ENCODE data around the gene SEC22C. TPM values are rescaled to one million over a fixed set of nuclear protein-coding genes. Genes with fewer than 3 reads are reported as not detected.

The SEC22C gene
- total RNA-seq, 1 donor from 2014 or later: 39.6 TPM

DNA sequence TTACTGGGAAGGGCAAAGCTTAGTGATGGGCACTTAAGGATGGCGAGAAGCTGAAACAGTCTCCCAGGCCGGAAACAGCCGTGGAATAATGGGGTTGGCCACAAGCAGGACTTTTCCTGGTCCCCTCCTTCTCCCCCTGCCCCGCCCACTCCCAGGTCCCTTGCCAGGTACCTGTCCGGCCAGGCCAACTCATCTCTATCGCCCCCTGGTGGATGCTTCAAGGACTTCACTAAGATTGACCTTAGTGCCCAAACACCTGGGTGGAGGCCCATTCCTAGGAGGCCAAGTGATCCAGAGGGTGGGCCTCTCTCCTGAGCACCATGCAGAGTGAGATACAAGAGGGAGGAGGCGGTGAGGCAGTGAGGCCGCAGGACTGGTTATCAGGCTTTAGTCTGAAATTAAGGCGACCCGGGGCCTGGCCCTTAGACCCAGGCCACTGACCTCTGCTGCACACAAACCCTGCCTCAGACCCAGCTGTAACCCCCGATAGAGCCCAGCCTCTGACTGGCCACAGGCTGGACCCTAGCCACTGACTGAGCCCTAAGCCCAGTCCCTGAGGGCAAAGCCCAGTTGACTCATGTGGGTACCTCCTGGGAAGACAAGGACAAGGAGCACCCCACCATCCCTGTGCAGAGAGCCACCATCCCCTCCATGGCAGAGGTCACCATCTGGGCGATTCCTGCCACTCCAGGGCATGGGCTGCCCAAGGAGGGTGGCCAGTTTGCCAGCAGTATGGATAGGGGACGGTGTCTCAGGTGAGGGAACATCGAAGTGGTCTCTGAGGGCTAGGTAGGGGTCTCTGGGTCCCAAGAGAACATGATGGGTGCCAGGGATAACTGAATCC is 41.7 kb downstream of the SEC22C start:
- Mint-ChIP-seq H3K4me3 (no peak overlapping the region), H3K9me3 (no peaks in the 10 kb centered on the region), H3K27me3 (no peaks in the 10 kb centered on the region), H3K4me1 (peaks cover 2% of the 10 kb centered on the region), H3K36me3 (ENCODE audit: low read depth) (no peaks in the 10 kb centered on the region), H3K27ac (no peak overlapping the region)
- peak; percentile 90 for DNase-seq
- intact Hi-C loops (cut with micrococcal nuclease): loop anchor here (1.0 kb wide), 1 partner anchor 39 kb away; no protein-coding TSS in a partner anchor

DNA sequence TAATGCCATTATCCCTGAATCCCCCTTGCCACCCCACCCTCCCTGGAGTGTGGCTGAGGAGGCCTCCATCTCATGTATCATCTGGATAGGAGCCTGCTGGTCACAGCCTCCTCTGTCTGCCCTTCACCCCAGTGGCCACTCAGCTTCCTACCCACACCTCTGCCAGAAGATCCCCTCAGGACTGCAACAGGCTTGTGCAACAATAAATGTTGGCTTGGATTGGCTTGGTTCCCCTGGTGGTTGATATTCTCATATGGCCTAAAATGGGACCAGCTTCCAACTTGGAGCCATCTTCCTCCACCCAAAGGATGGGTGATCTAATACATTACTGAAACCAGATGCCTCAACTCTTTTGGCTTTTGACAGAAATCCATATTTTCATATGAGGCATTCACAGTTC is 44.4 kb downstream of the SEC22C start:
- Mint-ChIP-seq H3K27me3 (no peaks in the 10 kb centered on the region), H3K9me3 (no peaks in the 10 kb centered on the region), H3K27ac (no peak overlapping the region), H3K4me3 (no peak overlapping the region), H3K36me3 (ENCODE audit: low read depth) (no peaks in the 10 kb centered on the region), H3K4me1 (peaks cover 5% of the 10 kb centered on the region)
- intact Hi-C loops (cut with micrococcal nuclease): loop anchor here (2.0 kb wide), 1 partner anchor 19 kb away; no protein-coding TSS in a partner anchor
- DNase-seq: no peak

DNA sequence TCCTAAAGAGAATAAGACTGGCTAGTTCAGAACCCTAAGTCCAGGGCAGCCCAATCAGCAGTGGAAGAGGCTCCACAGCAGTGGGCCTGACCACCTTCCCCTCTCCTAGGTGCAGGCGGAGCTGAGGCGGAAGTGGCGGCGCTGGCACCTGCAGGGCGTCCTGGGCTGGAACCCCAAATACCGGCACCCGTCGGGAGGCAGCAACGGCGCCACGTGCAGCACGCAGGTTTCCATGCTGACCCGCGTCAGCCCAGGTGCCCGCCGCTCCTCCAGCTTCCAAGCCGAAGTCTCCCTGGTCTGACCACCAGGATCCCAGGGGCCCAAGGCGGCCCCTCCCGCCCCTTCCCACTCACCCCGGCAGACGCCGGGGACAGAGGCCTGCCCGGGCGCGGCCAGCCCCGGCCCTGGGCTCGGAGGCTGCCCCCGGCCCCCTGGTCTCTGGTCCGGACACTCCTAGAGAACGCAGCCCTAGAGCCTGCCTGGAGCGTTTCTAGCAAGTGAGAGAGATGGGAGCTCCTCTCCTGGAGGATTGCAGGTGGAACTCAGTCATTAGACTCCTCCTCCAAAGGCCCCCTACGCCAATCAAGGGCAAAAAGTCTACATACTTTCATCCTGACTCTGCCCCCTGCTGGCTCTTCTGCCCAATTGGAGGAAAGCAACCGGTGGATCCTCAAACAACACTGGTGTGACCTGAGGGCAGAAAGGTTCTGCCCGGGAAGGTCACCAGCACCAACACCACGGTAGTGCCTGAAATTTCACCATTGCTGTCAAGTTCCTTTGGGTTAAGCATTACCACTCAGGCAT is 45.6 kb downstream of the SEC22C start:
- no peak overlapping the region for H3K27ac Mint-ChIP-seq
- peaks cover 5% of the 10 kb centered on the region for H3K4me1 Mint-ChIP-seq
- H3K9me3 Mint-ChIP-seq: no peaks in the 10 kb centered on the region
- DNase-seq: peak; percentile 82
- no peak overlapping the region for H3K4me3 Mint-ChIP-seq
- no peaks in the 10 kb centered on the region for H3K27me3 Mint-ChIP-seq
- H3K36me3 Mint-ChIP-seq (ENCODE audit: low read depth): no peaks in the 10 kb centered on the region
- intact Hi-C loops (cut with micrococcal nuclease): loop anchor here (2.0 kb wide), 1 partner anchor 17 kb away; no protein-coding TSS in a partner anchor

DNA sequence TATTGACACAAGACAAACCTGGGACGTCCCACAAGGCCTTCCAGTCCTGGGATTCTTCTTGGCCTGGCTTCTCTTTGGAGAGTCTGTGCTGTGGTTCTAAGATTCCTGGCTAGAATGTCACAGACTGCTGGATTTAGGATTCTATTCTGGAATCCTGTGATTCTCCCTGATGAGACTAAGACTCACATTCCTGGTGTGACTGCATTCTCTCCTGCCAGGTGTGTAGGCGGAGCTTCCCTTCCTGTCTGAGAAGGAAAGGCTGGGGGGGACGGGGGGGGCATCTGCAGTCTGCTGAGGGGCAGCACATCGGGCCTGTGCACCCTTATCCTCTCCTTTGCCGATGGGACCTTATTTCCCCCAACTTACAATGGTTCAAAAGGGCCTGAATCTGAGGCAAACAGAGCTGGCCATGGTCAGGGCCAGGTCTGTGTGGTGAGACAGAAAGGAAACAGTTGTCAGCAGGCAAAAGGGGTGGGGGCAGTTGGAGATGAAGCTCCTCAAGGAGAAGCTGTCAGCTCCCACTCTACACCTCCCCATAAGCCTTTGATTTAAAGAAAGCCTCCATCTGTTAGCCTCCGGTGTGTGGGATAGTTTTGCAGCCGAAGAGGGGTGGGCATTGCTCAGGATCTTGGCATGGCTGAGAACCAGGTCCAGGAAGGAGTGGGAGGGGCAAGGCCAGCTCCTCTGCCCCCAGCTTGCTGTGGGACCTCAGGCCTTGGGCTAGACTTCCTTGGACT is 48.4 kb downstream of the SEC22C start:
- H3K36me3 Mint-ChIP-seq (ENCODE audit: low read depth): peaks cover 7% of the 10 kb centered on the region
- no peak for DNase-seq
- H3K27me3 Mint-ChIP-seq: no peaks in the 10 kb centered on the region
- peaks cover 24% of the 10 kb centered on the region for H3K4me1 Mint-ChIP-seq
- H3K9me3 Mint-ChIP-seq: peaks cover 7% of the 10 kb centered on the region
- H3K27ac Mint-ChIP-seq: no peak overlapping the region
- no peak overlapping the region for H3K4me3 Mint-ChIP-seq
- intact Hi-C loops (cut with micrococcal nuclease): no loop called here

DNA sequence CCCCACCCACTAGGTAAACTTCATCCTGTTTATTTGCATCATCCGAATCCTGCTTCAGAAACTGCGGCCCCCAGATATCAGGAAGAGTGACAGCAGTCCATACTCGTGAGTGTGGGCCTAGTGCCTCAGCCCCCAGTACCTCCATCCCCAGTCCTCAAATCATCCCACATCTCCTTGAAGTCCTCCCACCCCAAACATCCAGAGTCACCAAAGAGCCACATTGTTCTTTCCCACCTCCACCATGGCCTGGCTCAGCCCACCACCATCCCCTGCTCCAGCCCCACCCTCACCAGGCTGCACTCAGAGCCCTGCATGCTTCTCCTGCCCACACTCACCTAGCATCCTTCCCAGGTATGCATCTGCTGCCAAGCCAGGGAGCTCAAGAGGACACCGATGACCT is 49.5 kb downstream of the SEC22C start:
- no peak for DNase-seq
- intact Hi-C loops (cut with micrococcal nuclease): no loop called here
- Mint-ChIP-seq H3K36me3 (ENCODE audit: low read depth) (peaks cover 7% of the 10 kb centered on the region), H3K27me3 (no peaks in the 10 kb centered on the region), H3K9me3 (peaks cover 7% of the 10 kb centered on the region), H3K27ac (no peak overlapping the region), H3K4me1 (peaks cover 28% of the 10 kb centered on the region), H3K4me3 (no peak overlapping the region)

DNA sequence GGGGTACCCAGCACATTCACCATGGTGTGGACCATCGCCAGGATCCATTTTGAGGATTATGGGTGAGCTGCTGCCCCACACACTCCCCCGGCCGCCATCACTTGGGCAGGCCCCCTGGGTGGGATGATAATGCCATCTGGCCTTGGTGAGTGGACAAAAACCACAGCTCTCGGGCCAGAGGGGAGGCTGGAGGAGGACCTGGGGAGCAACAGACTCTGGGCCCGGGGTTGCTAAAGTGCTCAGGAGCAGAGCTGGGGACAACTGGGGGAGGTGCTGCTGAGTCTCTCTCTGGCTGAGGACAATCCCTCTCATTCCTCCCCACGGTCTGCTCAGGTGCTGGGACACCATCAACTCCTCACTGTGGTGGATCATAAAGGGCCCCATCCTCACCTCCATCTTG is 50.3 kb downstream of the SEC22C start:
- Mint-ChIP-seq H3K36me3 (ENCODE audit: low read depth) (peaks cover 7% of the 10 kb centered on the region), H3K27ac (no peak overlapping the region), H3K4me1 (peaks cover 36% of the 10 kb centered on the region), H3K27me3 (no peaks in the 10 kb centered on the region), H3K4me3 (no peak overlapping the region), H3K9me3 (peaks cover 7% of the 10 kb centered on the region)
- intact Hi-C loops (cut with micrococcal nuclease): no loop called here
- no peak for DNase-seq

DNA sequence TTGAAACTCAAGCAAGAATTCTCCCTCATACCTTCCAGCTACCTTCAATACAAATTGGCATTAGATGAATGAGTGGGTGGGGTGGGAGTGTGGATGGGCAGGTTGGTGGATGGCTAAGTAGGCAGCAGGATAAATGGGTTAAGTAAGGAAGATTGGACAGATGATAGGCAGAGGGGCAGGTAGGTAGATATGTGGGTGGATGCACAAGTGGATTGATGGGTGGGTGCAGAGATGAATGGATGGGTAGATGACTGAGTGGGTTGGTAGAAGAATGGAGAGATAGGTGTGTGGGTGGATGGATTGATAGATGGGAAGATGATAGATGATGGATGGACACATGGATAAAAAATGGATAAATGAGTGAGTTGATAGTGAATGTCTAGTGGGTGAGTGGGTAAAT is 51.7 kb downstream of the SEC22C start:
- H3K9me3 Mint-ChIP-seq: peaks cover 7% of the 10 kb centered on the region
- peaks cover 7% of the 10 kb centered on the region for H3K36me3 Mint-ChIP-seq (ENCODE audit: low read depth)
- H3K4me3 Mint-ChIP-seq: peak overlapping the region; percentile 0
- H3K4me1 Mint-ChIP-seq: peaks cover 37% of the 10 kb centered on the region
- H3K27me3 Mint-ChIP-seq: no peaks in the 10 kb centered on the region
- no peak overlapping the region for H3K27ac Mint-ChIP-seq
- intact Hi-C loops (cut with micrococcal nuclease): no loop called here
- no peak for DNase-seq

DNA sequence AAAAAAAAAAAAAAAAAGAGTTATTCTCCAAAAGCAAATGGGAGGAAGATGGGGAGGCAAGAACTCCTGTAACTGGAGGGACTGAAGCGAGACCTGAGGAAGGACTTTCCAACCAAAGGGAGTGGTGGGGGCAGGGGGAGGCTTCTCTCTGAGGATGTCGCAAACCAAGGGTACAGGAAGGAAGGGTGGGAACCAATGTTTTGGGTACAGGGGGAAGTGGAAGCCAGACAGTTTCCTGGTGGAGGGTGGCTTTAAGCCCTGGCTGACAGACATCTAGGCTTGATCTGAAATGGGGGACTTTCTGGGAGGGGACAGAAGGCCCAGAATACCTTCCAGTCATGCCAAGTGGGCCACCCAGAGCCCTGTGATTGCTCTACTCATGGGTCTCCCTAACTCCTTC is 52.3 kb downstream of the SEC22C start:
- Mint-ChIP-seq H3K36me3 (ENCODE audit: low read depth) (peaks cover 7% of the 10 kb centered on the region), H3K4me3 (peak overlapping the region; percentile 20), H3K9me3 (peaks cover 7% of the 10 kb centered on the region), H3K27me3 (no peaks in the 10 kb centered on the region), H3K27ac (peak overlapping the region; percentile 5), H3K4me1 (peaks cover 37% of the 10 kb centered on the region)
- intact Hi-C loops (cut with micrococcal nuclease): no loop called here
- peak; percentile 65 for DNase-seq

DNA sequence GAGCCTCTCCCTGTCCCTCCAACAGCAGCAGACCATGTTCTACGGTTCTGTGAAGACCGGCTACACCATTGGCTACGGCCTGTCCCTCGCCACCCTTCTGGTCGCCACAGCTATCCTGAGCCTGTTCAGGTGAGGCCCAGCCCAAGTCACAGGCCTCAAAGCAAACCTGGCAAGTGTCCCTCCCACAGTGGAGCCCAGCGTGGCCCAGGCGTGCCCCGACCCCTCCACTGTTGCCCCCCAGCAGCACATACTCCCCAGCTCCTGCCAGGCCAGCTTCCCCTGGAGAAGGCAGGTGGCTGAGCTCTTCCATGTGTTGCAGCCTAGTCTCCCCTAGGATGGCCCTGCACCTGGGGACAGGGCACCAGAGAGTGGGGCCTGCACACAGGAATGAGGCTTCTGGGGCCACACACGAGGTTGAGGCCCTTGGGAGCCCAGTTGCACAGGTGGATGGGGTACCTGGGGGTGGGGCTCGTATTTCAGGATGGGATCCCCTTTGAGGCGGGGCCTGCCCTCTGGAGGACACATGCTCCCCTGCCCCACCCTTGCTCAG is 54.3 kb downstream of the SEC22C start:
- H3K36me3 Mint-ChIP-seq (ENCODE audit: low read depth): peaks cover 7% of the 10 kb centered on the region
- H3K27me3 Mint-ChIP-seq: no peaks in the 10 kb centered on the region
- peak overlapping the region; percentile 76 for H3K27ac Mint-ChIP-seq
- DNase-seq: no peak
- peaks cover 7% of the 10 kb centered on the region for H3K9me3 Mint-ChIP-seq
- peaks cover 35% of the 10 kb centered on the region for H3K4me1 Mint-ChIP-seq
- intact Hi-C loops (cut with micrococcal nuclease): no loop called here
- no peak overlapping the region for H3K4me3 Mint-ChIP-seq

DNA sequence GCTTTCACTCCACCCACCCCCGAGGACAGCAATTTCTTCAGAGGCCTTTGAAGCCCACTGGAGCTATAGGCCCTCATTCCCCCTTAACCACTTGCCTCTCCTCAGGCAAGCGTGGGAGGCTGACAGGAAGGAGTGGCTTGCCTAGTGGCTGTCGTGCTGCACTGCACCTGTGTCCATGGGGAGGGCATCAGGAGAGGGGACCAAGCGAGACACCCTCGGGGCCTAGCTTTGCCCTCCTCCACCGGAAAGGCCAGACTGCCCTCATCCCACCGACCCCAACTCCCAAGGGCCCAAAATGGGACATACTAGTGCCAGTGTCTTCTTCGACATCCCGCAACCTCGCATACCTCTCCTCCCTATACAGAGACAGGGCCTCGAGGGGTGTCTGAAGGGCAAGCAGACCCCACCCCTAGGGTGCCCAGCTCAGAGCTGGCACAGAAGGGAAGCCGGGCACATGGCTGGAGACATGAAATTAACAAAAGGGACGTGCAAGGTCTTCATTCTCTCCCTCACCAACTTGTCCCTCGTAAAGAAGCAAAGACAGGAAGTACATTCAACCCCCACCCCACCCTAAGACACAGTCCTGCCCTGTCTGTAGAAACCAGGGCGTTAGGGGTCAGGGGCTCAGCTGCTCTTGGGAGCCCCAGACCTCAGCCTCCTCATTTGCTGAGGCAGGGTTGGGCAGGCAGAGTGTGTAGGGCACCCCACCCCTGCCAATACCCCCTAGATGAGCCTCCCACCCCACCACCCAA is 55.0 kb downstream of the SEC22C start:
- Mint-ChIP-seq H3K4me1 (peaks cover 35% of the 10 kb centered on the region), H3K9me3 (peaks cover 7% of the 10 kb centered on the region), H3K36me3 (ENCODE audit: low read depth) (peaks cover 7% of the 10 kb centered on the region), H3K4me3 (peak overlapping the region; percentile 63), H3K27ac (peak overlapping the region; percentile 76), H3K27me3 (no peaks in the 10 kb centered on the region)
- DNase-seq: peak; percentile 81
- intact Hi-C loops (cut with micrococcal nuclease): no loop called here

DNA sequence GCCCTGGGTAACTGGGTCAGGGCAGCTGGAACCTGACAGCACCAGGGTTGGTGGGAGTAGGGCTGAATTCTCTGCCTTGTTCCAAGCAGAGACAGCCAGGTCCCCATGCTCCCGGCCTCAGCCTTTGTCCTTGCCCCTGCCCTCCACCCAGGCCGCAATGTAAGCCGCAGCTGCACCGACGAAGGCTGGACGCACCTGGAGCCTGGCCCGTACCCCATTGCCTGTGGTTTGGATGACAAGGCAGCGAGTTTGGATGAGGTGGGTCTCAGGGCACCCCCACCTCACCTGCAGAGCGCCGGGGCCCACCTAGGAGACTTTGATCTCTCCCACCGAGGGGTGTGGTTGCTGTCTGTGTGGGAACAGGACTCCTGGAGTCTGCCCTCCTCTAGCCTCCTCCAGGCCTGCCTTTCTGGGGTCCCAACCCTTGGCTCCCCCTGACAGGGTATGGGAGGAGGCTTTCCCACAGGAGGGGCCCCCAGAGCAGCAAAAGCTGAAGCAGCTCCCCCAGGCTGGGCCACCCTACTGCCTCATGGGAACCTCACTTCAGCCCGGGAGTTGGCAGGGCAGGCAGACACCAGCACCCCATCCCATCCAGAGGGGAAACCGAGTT is 55.9 kb downstream of the SEC22C start:
- Mint-ChIP-seq H3K27me3 (no peaks in the 10 kb centered on the region), H3K36me3 (ENCODE audit: low read depth) (peaks cover 7% of the 10 kb centered on the region), H3K4me3 (no peak overlapping the region), H3K4me1 (peaks cover 35% of the 10 kb centered on the region), H3K9me3 (peaks cover 7% of the 10 kb centered on the region), H3K27ac (no peak overlapping the region)
- intact Hi-C loops (cut with micrococcal nuclease): no loop called here
- no peak for DNase-seq

DNA sequence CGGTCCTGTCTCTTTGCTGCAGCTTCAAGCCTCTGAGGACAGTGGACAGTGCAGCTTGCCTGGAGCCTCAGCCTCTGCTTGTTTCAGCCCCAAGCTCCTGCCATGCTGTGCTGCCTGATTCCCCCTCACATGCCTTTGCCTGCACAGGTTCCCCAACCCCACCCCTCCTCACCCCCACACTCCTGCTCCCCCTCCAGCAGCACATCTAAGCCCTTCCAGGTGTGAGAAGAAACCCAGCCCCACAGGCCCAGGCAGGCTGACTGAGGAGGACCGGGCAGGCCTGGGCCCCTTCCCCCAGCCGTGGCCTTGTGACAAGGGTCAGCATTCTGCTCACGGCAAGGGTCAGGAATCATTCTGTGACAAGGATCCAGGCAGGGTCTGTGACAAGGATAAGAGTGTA is 56.6 kb downstream of the SEC22C start:
- DNase-seq: no peak
- H3K36me3 Mint-ChIP-seq (ENCODE audit: low read depth): peaks cover 5% of the 10 kb centered on the region
- H3K27me3 Mint-ChIP-seq: no peaks in the 10 kb centered on the region
- H3K27ac Mint-ChIP-seq: no peak overlapping the region
- H3K4me1 Mint-ChIP-seq: peaks cover 37% of the 10 kb centered on the region
- H3K4me3 Mint-ChIP-seq: no peak overlapping the region
- intact Hi-C loops (cut with micrococcal nuclease): no loop called here
- H3K9me3 Mint-ChIP-seq: peaks cover 4% of the 10 kb centered on the region

DNA sequence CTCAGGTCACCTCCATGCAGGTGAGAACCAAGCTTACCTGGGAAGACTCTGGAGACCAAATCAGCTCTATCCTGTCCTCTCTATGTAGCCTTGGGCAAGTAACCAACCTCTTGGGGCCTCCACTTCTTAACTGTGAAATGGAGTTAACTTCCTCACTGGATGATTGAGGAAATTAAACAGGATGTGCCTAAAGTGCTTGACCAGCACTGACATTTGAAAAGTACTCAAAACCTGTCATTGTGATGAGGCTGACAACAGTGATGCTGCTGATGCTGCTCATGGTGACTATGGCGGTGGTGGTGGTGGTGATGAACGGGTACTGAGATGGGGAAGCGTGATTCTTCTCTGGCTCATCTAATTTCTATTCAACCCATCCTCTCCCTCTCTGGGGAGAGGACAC is 57.0 kb downstream of the SEC22C start:
- H3K27ac Mint-ChIP-seq: no peak overlapping the region
- H3K4me3 Mint-ChIP-seq: no peak overlapping the region
- intact Hi-C loops (cut with micrococcal nuclease): no loop called here
- H3K27me3 Mint-ChIP-seq: no peaks in the 10 kb centered on the region
- peaks cover under 1% of the 10 kb centered on the region for H3K36me3 Mint-ChIP-seq (ENCODE audit: low read depth)
- no peak for DNase-seq
- no peaks in the 10 kb centered on the region for H3K9me3 Mint-ChIP-seq
- H3K4me1 Mint-ChIP-seq: peaks cover 37% of the 10 kb centered on the region

All from activated CD4-positive, alpha-beta T cell treated with anti-CD3 and anti-CD28 coated beads, Interleukin-2, amount 10 ng/mL, durations not matched to agents 24 days and 14 days (primary cell).